Heart left ventricle (tissue), 16 donors: ENCODE results near the gene CCR9. TPM values are rescaled to one million over a fixed set of nuclear protein-coding genes. Genes with fewer than 3 reads are reported as not detected.

ENCODE experiments used
- ATAC-seq, 4 donors: fragments of 200-7000 bp; cut with Tn5 transposase; one replicate each; pipeline ENCODE4 v1.9.1; 2020 to 2022; ENCODE audit warnings: moderate library complexity in 4 of 4, mild to moderate bottlenecking in 3 of 4, moderate number of reproducible peaks in 1 of 4
- DNase-seq, 5 donors: peaks; one replicate each; pipeline ENCODE4 v3.0.0-alpha.2; 2020
- H3K27ac ChIP-seq, 12 donors: fragments of 200-600 bp; sonication (generic) in 4 of 12; one replicate each; pipeline versions ENCODE4 v1.5.0 to v1.8.0; 2016 to 2022; ENCODE audit warnings: mild to moderate bottlenecking in 2 of 12
- H3K27me3 ChIP-seq, 9 donors: fragments of 200-600 bp; sonication (generic) in 2 of 9; one replicate each; pipeline versions ENCODE4 v1.5.1 to v1.8.0; 2016 to 2022; ENCODE audit warnings: mild to moderate bottlenecking in 3 of 9
- H3K36me3 ChIP-seq, 9 donors: fragments of 200-600 bp; sonication (generic) in 2 of 9; one replicate each; pipeline versions ENCODE4 v1.5.0 to v1.8.0; 2018 to 2022; ENCODE audit warnings: mild to moderate bottlenecking in 2 of 9
- H3K4me1 ChIP-seq, 12 donors: fragments of 200-600 bp; sonication (generic) in 4 of 12; one replicate each; pipeline versions ENCODE4 v1.5.0 to v1.8.0; 2016 to 2022; ENCODE audit warnings: mild to moderate bottlenecking in 3 of 12
- H3K4me3 ChIP-seq, 12 donors: fragments of 200-600 bp; sonication (generic) in 4 of 12; one replicate each; pipeline versions ENCODE4 v1.5.0 to v1.8.0; 2017 to 2022; ENCODE audit warnings: mild to moderate bottlenecking in 9 of 12, moderate library complexity in 4 of 12
- H3K9me3 ChIP-seq, 12 donors: fragments of 200-600 bp; sonication (generic) in 4 of 12; one replicate each; pipeline versions ENCODE4 v1.5.0 to v1.8.0; 2016 to 2022; ENCODE audit warnings: mild to moderate bottlenecking in 1 of 12
- POLR2A ChIP-seq, 2 donors: fragments of 450-650 bp; IDR thresholded peaks; one replicate each; pipeline ENCODE4 v1.6.1; 2017; ENCODE audit warnings: antibody characterized with exemption in 2 of 2, mild to moderate bottlenecking in 2 of 2, moderate library complexity in 2 of 2
- WGBS, 4 donors: extraction: QIAGEN DNeasy Blood & Tissue Kit in 2 of 4; methylation state at CpG; one replicate each; pipeline versions ENCODE4 v1.1.5 to v1.1.7; 2013 to 2018; 5-methylcytosine and 5-hydroxymethylcytosine counted together
- intact Hi-C, 10 donors: fragments of 100-400 bp; cut with DNase I; formaldehyde crosslinking; loops; one replicate each; pipeline versions ENCODE4 v1.11.1 to v1.14.2; 2022
- polyA plus RNA-seq, 2 donors: library from polyadenylated mRNA; stranded (reverse); fragments of 200-250 nt; gene quantifications; one replicate each; pipeline ENCODE4 v1.2.3, GENCODE V29; 2013
- total RNA-seq, 9 donors: library from RNA; depleted of rRNA in 2 of 9; stranded (reverse); fragments of >200 nt in 2 of 9; fragmentation: NEBNext Ultra II Directional in 3 of 9; extraction: Animal tissue kit (Norgen Biotek cat#: 25700) in 3 of 9; gene quantifications; one replicate each; pipeline versions ENCODE4 v1.1.0 to v1.2.4, GENCODE V29; 2016 to 2023
- TF ChIP-seq, protein P1 (sequence below), 12 donors: fragments of 200-600 bp; sonication (generic) in 4 of 12; IDR thresholded peaks; one replicate each; pipeline versions ENCODE4 v1.5.0 to v1.8.0; 2018 to 2022; ENCODE audit warnings: antibody characterized with exemption in 12 of 12, mild to moderate bottlenecking in 5 of 12
- donor health status: ischemic (EF 13 %, LVEDD 7.1; RV severe dilation, severe dysfunction).
- donor health status: healthy with polysubstance abuse.
- donor health status: DM: no; HTN: yes; CAD: no.
- donor health status: DM: no; HTN: no; CAD: no.
- donor health status: ischemic (EF 25% LVEDD 6.9; RV normal size, moderate dysfunction).
- donor health status: ischemic (EF 25% LVEDD 5.7; RV mildly dilated, moderate dysfunction).
- donor health status: healthy.
- donor health status: DM: yes; HTN: yes; CAD: no.
- donor health status: ischemic (EF 35%, LVEDD 5.7; RV mildly dilated, moderate dysfunction).
- donor health status: nonischemic (EF 11% LVEDD 7.7; RV severe dilation, severe dysfunction).
- donor health status: DM: yes; HTN: yes; CAD: no.
- donor health status: PGD.
- donor health status: ischemic (EF 29% LVEDD 5.4; RV normal size, mild dysfunction).
- donor health status: nonischemic (EF 23%, LVEDD 6.1; RV moderate dilation, normal function).

Gene CCR9
- total and polyA plus RNA-seq, 11 donors: 0.03 TPM; not detected in 10

- intact Hi-C loops: no loop called here
- H3K9me3 ChIP-seq: no peaks in the 10 kb centered on the region
- H3K27me3 ChIP-seq: no peaks in the 10 kb centered on the region
- DNase-seq: no peak
- ATAC-seq: peak in 1 of 4 donors; percentile 65
- TF ChIP-seq, protein P1, sequence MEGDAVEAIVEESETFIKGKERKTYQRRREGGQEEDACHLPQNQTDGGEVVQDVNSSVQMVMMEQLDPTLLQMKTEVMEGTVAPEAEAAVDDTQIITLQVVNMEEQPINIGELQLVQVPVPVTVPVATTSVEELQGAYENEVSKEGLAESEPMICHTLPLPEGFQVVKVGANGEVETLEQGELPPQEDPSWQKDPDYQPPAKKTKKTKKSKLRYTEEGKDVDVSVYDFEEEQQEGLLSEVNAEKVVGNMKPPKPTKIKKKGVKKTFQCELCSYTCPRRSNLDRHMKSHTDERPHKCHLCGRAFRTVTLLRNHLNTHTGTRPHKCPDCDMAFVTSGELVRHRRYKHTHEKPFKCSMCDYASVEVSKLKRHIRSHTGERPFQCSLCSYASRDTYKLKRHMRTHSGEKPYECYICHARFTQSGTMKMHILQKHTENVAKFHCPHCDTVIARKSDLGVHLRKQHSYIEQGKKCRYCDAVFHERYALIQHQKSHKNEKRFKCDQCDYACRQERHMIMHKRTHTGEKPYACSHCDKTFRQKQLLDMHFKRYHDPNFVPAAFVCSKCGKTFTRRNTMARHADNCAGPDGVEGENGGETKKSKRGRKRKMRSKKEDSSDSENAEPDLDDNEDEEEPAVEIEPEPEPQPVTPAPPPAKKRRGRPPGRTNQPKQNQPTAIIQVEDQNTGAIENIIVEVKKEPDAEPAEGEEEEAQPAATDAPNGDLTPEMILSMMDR (IDR thresholded peaks at IDR 0.05): no peak
- no peak for TF ChIP-seq POLR2A (IDR thresholded peaks at IDR 0.05)
- peaks cover 0 to 16% (median 0%) of the 10 kb centered on the region in 12 donors for H3K4me1 ChIP-seq
- H3K27ac ChIP-seq: no peak overlapping the region
- H3K36me3 ChIP-seq: peaks cover 0 to 30% (median 22%) of the 10 kb centered on the region in 9 donors
- 56 to 74% (median 61%) methylated on average over 13 of the region's 13 CpGs for WGBS, 4 donors
- no peak overlapping the region for H3K4me3 ChIP-seq
These were observed 29.3 kb downstream of the CCR9 start for GRCh38 chr3:45915518-45916231.

- H3K9me3 ChIP-seq: no peaks in the 10 kb centered on the region
- H3K36me3 ChIP-seq: peaks cover 0 to 47% (median 39%) of the 10 kb centered on the region in 9 donors
- peaks cover 0 to 16% (median 0%) of the 10 kb centered on the region in 12 donors for H3K4me1 ChIP-seq
- intact Hi-C loops: no loop called here
- 80 to 85% (median 83%) methylated on average over 6 of the region's 6 CpGs for WGBS, 4 donors
- peak in 2 of 4 donors; percentile 10 to 12 for ATAC-seq
- no peak overlapping the region for H3K27ac ChIP-seq
- no peak for TF ChIP-seq POLR2A (IDR thresholded peaks at IDR 0.05)
- TF ChIP-seq, protein P1 (IDR thresholded peaks at IDR 0.05): no peak
- H3K4me3 ChIP-seq: no peak overlapping the region
- no peaks in the 10 kb centered on the region for H3K27me3 ChIP-seq
- no peak for DNase-seq
These were observed 31.0 kb downstream of the CCR9 start for GRCh38 chr3:45917146-45917898.

DNA sequence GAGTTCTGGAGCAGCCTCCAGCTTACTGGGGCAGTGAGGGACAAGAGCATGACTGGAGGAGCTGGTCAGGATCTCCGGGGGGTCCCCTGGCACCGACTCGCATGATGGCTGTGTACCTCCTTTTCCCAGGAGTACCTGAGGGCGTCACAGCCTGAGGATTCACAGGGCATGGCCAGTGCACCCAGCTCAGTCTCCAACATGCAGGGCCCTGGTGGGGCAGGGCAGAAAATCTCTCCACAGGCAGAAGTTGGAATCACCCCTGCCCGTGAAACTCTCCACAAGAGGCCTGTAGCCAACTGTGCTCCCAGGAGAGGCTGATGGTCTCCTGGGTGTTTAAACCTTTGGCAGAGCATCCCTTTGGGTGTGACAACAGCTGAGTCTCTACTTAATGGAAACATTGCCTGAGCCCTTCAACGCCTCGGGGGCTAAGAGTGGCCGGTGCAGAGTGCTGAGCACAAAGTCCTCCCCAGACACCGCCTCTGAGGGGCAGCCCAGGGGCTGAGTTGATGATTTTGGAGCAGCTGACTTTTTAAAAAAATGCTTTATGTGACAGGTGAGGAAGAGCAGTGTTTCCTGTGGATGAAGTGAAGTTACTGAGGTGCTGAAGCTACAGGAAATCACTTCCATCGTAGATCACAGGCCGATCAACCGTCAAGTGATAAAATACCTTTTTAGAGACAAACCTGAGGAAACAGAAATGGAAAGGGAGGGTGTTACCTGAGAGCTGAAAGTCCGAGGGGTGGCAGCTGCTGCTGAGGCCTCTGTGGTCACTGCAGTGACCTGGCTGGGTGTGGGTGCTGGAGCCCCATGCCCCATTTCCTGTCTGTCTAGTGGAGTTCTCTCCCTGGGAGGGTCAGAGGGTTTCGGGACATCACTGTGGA is 35.1 kb downstream of the CCR9 start:
- peaks cover 0 to 11% (median 0%) of the 10 kb centered on the region in 12 donors for H3K4me1 ChIP-seq
- TF ChIP-seq, protein P1 (IDR thresholded peaks at IDR 0.05): no peak
- TF ChIP-seq POLR2A (IDR thresholded peaks at IDR 0.05): no peak
- H3K4me3 ChIP-seq: no peak overlapping the region
- DNase-seq: no peak
- intact Hi-C loops: loop anchor here in 3 of 10 donors (10.0 kb wide), 1 partner anchor 157 kb away; no protein-coding TSS in a partner anchor
- no peaks in the 10 kb centered on the region for H3K27me3 ChIP-seq
- ATAC-seq: no peak
- no peaks in the 10 kb centered on the region for H3K9me3 ChIP-seq
- H3K27ac ChIP-seq: no peak overlapping the region
- H3K36me3 ChIP-seq: peaks cover 0 to 85% (median 72%) of the 10 kb centered on the region in 9 donors
- 84 to 88% (median 85%) methylated on average over 11 to 14 of the region's 14 CpGs for WGBS, 4 donors
